Activated CD4-positive, alpha-beta T cell treated with anti-CD3 and anti-CD28 coated beads, Interleukin-2, amount 50 U/mL, for 48 hours (primary cell): ENCODE data around the gene GBE1.
"Not testable (repeated sequence)": the region's sequence is repeated elsewhere in the genome, so short reads cannot be mapped to it uniquely, and the experiment has no call there.

Experiments
- DNase-seq, 2 experiments: peaks; one replicate each; pipeline ENCODE4 v3.0.0-alpha.2; 2020

Gene GBE1

GRCh38 chr3:81516042-81516441 is 245.4 kb downstream of the GBE1 start:
- no peak for DNase-seq

- no peak for DNase-seq
Measured at GRCh38 chr3:81513591-81513990, 247.9 kb downstream of the GBE1 start.

GRCh38 chr3:81503026-81503425 is 258.4 kb downstream of the GBE1 start:
- DNase-seq = no peak

- no peak for DNase-seq
Measured at GRCh38 chr3:81502236-81502635, 259.2 kb downstream of the GBE1 start.

- no peak for DNase-seq
Measured at GRCh38 chr3:81500039-81500438, 261.4 kb downstream of the GBE1 start.

- DNase-seq = no peak
Measured at GRCh38 chr3:81497572-81498251, 263.7 kb downstream of the GBE1 start.

GRCh38 chr3:81496407-81497104 is 264.9 kb downstream of the GBE1 start:
- no peak for DNase-seq

- not testable (repeated sequence) for DNase-seq
Measured at GRCh38 chr3:81492471-81492870, 269.0 kb downstream of the GBE1 start.

- no peak for DNase-seq
Measured at GRCh38 chr3:81492040-81492439, 269.4 kb downstream of the GBE1 start.

GRCh38 chr3:81490541-81491288 is 270.7 kb downstream of the GBE1 start:
- peak; percentile 79 to 85 for DNase-seq

GRCh38 chr3:81485444-81485865 is 276.0 kb downstream of the GBE1 start:
- DNase-seq = no peak

- no peak for DNase-seq
Measured at GRCh38 chr3:81484520-81484919, 276.9 kb downstream of the GBE1 start.

- DNase-seq = no peak
Measured at GRCh38 chr3:81483046-81483445, 278.4 kb downstream of the GBE1 start.

- no peak for DNase-seq
Measured at GRCh38 chr3:81477740-81478139, 283.7 kb downstream of the GBE1 start.

GRCh38 chr3:81476692-81477091 is 284.8 kb downstream of the GBE1 start:
- no peak for DNase-seq

- DNase-seq = no peak
Measured at GRCh38 chr3:81472600-81473362, 288.7 kb downstream of the GBE1 start.

GRCh38 chr3:81470524-81471278 is 290.7 kb downstream of the GBE1 start:
- DNase-seq = no peak

- no peak for DNase-seq
Measured at GRCh38 chr3:81468391-81468790, 293.1 kb downstream of the GBE1 start.

- no peak for DNase-seq
Measured at GRCh38 chr3:81466201-81466560, 295.3 kb downstream of the GBE1 start.

GRCh38 chr3:81465510-81466200 is 295.8 kb downstream of the GBE1 start:
- DNase-seq = no peak

- no peak for DNase-seq
Measured at GRCh38 chr3:81463781-81464180, 297.7 kb downstream of the GBE1 start.

GRCh38 chr3:81462921-81463320 is 298.5 kb downstream of the GBE1 start:
- DNase-seq = no peak
